ENCODE data around the gene C3orf49.

GRCh38 chr3:63791974-63792373, 27.1 kb upstream of the C3orf49 start:
- TF ChIP-seq CTCF (IDR thresholded peaks at IDR 0.05) (peak in 4 of 6 experiments; percentile 21 to 38 (median 25)), POLR2A (IDR thresholded peaks at IDR 0.05) (no peak)

All from adrenal gland (tissue), 5 donors.